Mucosa of stomach (tissue), 1 donor: ENCODE measurements around the gene LRRC45.

ENCODE experiments used
- H3K27me3 ChIP-seq: one replicate; pipeline ENCODE4 v1.7.0; 2013; ENCODE audit warnings: mild to moderate bottlenecking, low read length; ENCODE audit not compliant: control insufficient read depth, insufficient read depth
- H3K36me3 ChIP-seq: one replicate; pipeline ENCODE4 v1.7.0; 2013; ENCODE audit warnings: low read length; ENCODE audit not compliant: control insufficient read depth, insufficient read depth
- H3K4me1 ChIP-seq: one replicate; pipeline ENCODE4 v1.7.0; 2013; ENCODE audit warnings: mild to moderate bottlenecking, low read length; ENCODE audit not compliant: control insufficient read depth, insufficient read depth
- H3K4me3 ChIP-seq: one replicate; pipeline ENCODE4 v1.7.0; 2013; ENCODE audit warnings: low read length
- H3K9ac ChIP-seq: one replicate; pipeline ENCODE4 v1.7.0; 2013; ENCODE audit warnings: mild to moderate bottlenecking, low read length, moderate library complexity
- H3K9me3 ChIP-seq: one replicate; pipeline ENCODE4 v1.7.0; 2013; ENCODE audit warnings: mild to moderate bottlenecking, low read length, moderate library complexity; ENCODE audit not compliant: control insufficient read depth
- donor health status: Pancreatic carcinoma.

LRRC45 gene

GRCh38 chr17:82055965-82056728 lies 33.0 kb downstream of the LRRC45 start:
- Histone ChIP-seq H3K4me1 (peaks cover 13% of the 10 kb centered on the region), H3K36me3 (peaks cover 7% of the 10 kb centered on the region), H3K4me3 (no peak overlapping the region), H3K9ac (no peak overlapping the region), H3K9me3 (no peaks in the 10 kb centered on the region), H3K27me3 (no peaks in the 10 kb centered on the region)

- Histone ChIP-seq H3K9me3 (no peaks in the 10 kb centered on the region), H3K36me3 (peaks cover 7% of the 10 kb centered on the region), H3K4me1 (peaks cover 13% of the 10 kb centered on the region), H3K4me3 (no peak overlapping the region), H3K27me3 (no peaks in the 10 kb centered on the region), H3K9ac (no peak overlapping the region)
Observed at GRCh38 chr17:82056729-82057621, 33.9 kb downstream of the LRRC45 start.

GRCh38 chr17:82058230-82058854 lies 35.2 kb downstream of the LRRC45 start:
- Histone ChIP-seq H3K36me3 (peaks cover 7% of the 10 kb centered on the region), H3K27me3 (no peaks in the 10 kb centered on the region), H3K4me3 (no peak overlapping the region), H3K9me3 (no peaks in the 10 kb centered on the region), H3K9ac (no peak overlapping the region), H3K4me1 (peaks cover 2% of the 10 kb centered on the region)

GRCh38 chr17:82058855-82059249 lies 35.7 kb downstream of the LRRC45 start:
- peaks cover 7% of the 10 kb centered on the region for H3K36me3 ChIP-seq
- no peak overlapping the region for H3K4me3 ChIP-seq
- H3K9ac ChIP-seq, result no peak overlapping the region
- H3K27me3 ChIP-seq, result no peaks in the 10 kb centered on the region
- peaks cover 4% of the 10 kb centered on the region for H3K4me1 ChIP-seq
- H3K9me3 ChIP-seq, result no peaks in the 10 kb centered on the region

- no peak overlapping the region for H3K4me3 ChIP-seq
- H3K4me1 ChIP-seq, result peaks cover 10% of the 10 kb centered on the region
- H3K9ac ChIP-seq, result no peak overlapping the region
- peaks cover 7% of the 10 kb centered on the region for H3K36me3 ChIP-seq
- no peaks in the 10 kb centered on the region for H3K9me3 ChIP-seq
- H3K27me3 ChIP-seq, result no peaks in the 10 kb centered on the region
Observed at GRCh38 chr17:82059272-82060000, 36.3 kb downstream of the LRRC45 start.

- no peaks in the 10 kb centered on the region for H3K9me3 ChIP-seq
- peaks cover 15% of the 10 kb centered on the region for H3K4me1 ChIP-seq
- no peak overlapping the region for H3K4me3 ChIP-seq
- H3K27me3 ChIP-seq, result no peaks in the 10 kb centered on the region
- H3K36me3 ChIP-seq, result peaks cover 4% of the 10 kb centered on the region
- H3K9ac ChIP-seq, result no peak overlapping the region
Observed at GRCh38 chr17:82060001-82060380, 36.9 kb downstream of the LRRC45 start.

- H3K4me3 ChIP-seq, result no peak overlapping the region
- no peaks in the 10 kb centered on the region for H3K27me3 ChIP-seq
- no peak overlapping the region for H3K9ac ChIP-seq
- no peaks in the 10 kb centered on the region for H3K36me3 ChIP-seq
- H3K9me3 ChIP-seq, result no peaks in the 10 kb centered on the region
- peaks cover 16% of the 10 kb centered on the region for H3K4me1 ChIP-seq
Observed at GRCh38 chr17:82060614-82061013, 37.5 kb downstream of the LRRC45 start.

GRCh38 chr17:82061047-82061925 lies 38.2 kb downstream of the LRRC45 start:
- Histone ChIP-seq H3K36me3 (no peaks in the 10 kb centered on the region), H3K27me3 (no peaks in the 10 kb centered on the region), H3K9me3 (no peaks in the 10 kb centered on the region), H3K4me3 (no peak overlapping the region), H3K9ac (no peak overlapping the region), H3K4me1 (peaks cover 20% of the 10 kb centered on the region)

GRCh38 chr17:82062076-82062983 lies 39.2 kb downstream of the LRRC45 start:
- H3K4me1 ChIP-seq, result peaks cover 20% of the 10 kb centered on the region

GRCh38 chr17:82062984-82063368 lies 39.9 kb downstream of the LRRC45 start:
- no peaks in the 10 kb centered on the region for H3K36me3 ChIP-seq
- no peaks in the 10 kb centered on the region for H3K9me3 ChIP-seq
- peaks cover 20% of the 10 kb centered on the region for H3K4me1 ChIP-seq
- no peaks in the 10 kb centered on the region for H3K27me3 ChIP-seq
- no peak overlapping the region for H3K4me3 ChIP-seq
- H3K9ac ChIP-seq, result no peak overlapping the region

More at GRCh38 chr17:82062076-82062983, 39.2 kb downstream of the LRRC45 start:
- no peak overlapping the region for H3K4me3 ChIP-seq
- no peaks in the 10 kb centered on the region for H3K36me3 ChIP-seq
- H3K9ac ChIP-seq, result no peak overlapping the region
- H3K27me3 ChIP-seq, result no peaks in the 10 kb centered on the region
- no peaks in the 10 kb centered on the region for H3K9me3 ChIP-seq
